NCI-H187 (cell line): ENCODE data around the gene HBA2.
"Not testable (repeated sequence)": the region's sequence is repeated elsewhere in the genome, so short reads cannot be mapped to it uniquely, and the experiment has no call there.

Experiments
- DNase-seq, 2 experiments: peaks; one replicate each; lab custom pipeline; 2025; lab: John Stamatoyannopoulos, UW

HBA2 gene

GRCh38 chr16:194516-194915 is 21.8 kb downstream of the HBA2 start:
- no peak for DNase-seq

DNA sequence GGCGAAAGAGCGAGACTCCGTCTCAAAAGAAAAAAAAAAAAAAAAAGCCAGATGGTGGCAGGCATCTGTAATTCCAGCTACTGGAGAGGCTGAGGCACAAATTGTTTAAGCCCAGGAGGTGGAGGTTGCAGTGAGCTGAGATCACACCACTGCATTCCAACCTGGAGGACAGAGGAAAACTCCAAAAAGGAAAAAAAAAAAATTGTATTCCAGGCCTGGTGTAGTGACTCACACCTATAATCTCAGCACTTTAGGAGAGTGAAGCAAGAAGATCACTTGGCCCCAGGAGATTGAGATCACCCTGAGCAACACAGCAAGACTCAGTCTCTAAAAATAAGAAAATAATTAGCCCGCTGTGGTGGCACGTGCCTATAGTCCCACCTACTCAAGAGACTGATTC is 27.7 kb downstream of the HBA2 start:
- DNase-seq, result no peak

GRCh38 chr16:203246-203645 is 30.6 kb downstream of the HBA2 start:
- no peak for DNase-seq

DNA sequence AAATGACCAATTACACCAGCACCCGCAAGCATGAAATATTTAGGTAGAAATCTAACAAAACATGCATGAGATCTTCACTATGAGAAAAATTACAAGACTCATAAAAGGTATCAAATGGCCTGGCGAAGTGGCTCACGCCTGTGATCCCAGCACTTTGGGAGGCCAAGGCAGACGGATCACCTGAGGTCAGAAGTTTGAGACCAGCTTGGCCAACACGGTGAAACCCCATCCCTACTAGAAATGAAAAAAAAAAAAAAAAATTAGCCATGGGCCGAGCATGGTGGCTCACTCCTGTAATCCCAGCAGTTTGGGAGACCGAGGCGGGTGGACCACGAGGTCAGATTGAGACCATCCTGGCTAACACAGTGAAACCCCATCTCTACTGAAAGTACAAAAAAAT is 31.4 kb downstream of the HBA2 start:
- DNase-seq, result not testable (repeated sequence)

GRCh38 chr16:209359-209758 is 36.7 kb downstream of the HBA2 start:
- DNase-seq, result not testable (repeated sequence)

DNA sequence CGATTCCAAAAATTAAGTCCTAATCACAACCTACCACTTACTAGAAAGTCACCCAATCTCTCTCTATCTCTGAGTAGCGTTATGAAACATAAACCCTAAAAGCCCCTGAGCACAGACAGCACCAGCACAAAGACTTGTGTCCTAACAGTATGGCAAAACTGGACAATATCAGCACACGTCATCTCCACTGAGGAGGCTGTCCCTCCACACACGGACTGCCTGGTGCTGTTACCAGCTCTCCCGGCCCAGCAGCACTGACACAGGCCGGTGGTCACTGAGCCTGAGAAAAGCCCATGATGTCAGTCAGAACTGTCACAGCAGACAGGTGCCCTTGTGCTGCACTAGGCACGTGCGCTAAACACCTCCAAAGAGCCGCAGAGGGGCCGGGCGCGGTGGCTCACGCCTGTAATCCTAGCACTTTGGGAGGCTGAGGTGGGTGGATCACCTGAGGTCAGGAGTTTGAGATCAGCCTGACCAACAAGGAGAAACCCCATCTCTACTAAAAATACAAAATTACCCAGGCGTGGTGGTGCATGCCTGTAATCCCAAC is 39.0 kb downstream of the HBA2 start:
- DNase-seq, result not testable (repeated sequence)

DNA sequence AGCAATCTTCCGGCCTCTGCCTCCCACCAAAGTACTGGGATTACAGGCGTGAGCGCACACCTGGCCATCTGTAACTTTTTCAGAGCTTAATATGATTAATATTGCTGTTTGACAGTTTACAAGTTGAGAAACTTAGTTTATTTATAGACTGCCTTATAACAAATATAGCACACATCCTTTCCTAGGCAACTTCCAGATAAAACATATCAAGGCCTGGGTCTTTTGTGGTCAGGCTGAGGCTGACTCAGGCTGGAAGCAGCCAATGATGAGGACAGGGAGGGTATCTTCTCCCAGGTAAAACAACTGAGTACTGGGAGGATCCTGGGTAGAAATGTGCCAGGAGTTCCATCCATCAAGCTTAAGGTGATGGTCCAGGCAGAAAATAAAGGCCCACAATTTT is 40.3 kb downstream of the HBA2 start:
- no peak for DNase-seq

- DNase-seq, result no peak
Observed at GRCh38 chr16:220021-220420, 47.3 kb downstream of the HBA2 start.
